ENCODE measurements around the gene NLRP5.
"Not testable (repeated sequence)": the region's sequence is repeated elsewhere in the genome, so short reads cannot be mapped to it uniquely, and the experiment has no call there.

NLRP5 gene

GRCh38 chr19:56098731-56099568 lies 112.4 kb downstream of the NLRP5 start:
- no peak for DNase-seq (ENCODE audit: low read depth)

GRCh38 chr19:56099638-56100539 lies 113.3 kb downstream of the NLRP5 start:
- DNase-seq (ENCODE audit: low read depth): no peak

GRCh38 chr19:56101095-56101494 lies 114.5 kb downstream of the NLRP5 start:
- no peak for DNase-seq (ENCODE audit: low read depth)

GRCh38 chr19:56101746-56102535 lies 115.4 kb downstream of the NLRP5 start:
- no peak for DNase-seq (ENCODE audit: low read depth)

- no peak for DNase-seq (ENCODE audit: low read depth)
These were observed 116.5 kb downstream of the NLRP5 start for GRCh38 chr19:56103027-56103614.

GRCh38 chr19:56104423-56104822 lies 117.8 kb downstream of the NLRP5 start:
- DNase-seq (ENCODE audit: low read depth): no peak

GRCh38 chr19:56105090-56105701 lies 118.6 kb downstream of the NLRP5 start:
- DNase-seq (ENCODE audit: low read depth): peak; percentile 79

- DNase-seq (ENCODE audit: low read depth): not testable (repeated sequence)
These were observed 119.3 kb downstream of the NLRP5 start for GRCh38 chr19:56105831-56106396.

GRCh38 chr19:56106397-56106849 lies 119.8 kb downstream of the NLRP5 start:
- DNase-seq (ENCODE audit: low read depth): no peak

GRCh38 chr19:56106993-56107392 lies 120.4 kb downstream of the NLRP5 start:
- DNase-seq (ENCODE audit: low read depth): no peak

GRCh38 chr19:56107626-56108351 lies 121.2 kb downstream of the NLRP5 start:
- peak; percentile 18 for DNase-seq (ENCODE audit: low read depth)

GRCh38 chr19:56108447-56109195 lies 122.0 kb downstream of the NLRP5 start:
- DNase-seq (ENCODE audit: low read depth): peak; percentile 45

GRCh38 chr19:56109226-56109625 lies 122.7 kb downstream of the NLRP5 start:
- DNase-seq (ENCODE audit: low read depth): no peak

- DNase-seq (ENCODE audit: low read depth): peak; percentile 23
These were observed 124.2 kb downstream of the NLRP5 start for GRCh38 chr19:56110515-56111448.

All from fibroblast of gingiva (primary cell).